NCI-H1048 (cell line): ENCODE results near the gene ARHGAP25.
"Not testable (repeated sequence)": the region's sequence is repeated elsewhere in the genome, so short reads cannot be mapped to it uniquely, and the experiment has no call there.

Source experiments
- DNase-seq: peaks from one replicate; lab custom pipeline; 2025; lab: John Stamatoyannopoulos, UW

Gene ARHGAP25

DNA sequence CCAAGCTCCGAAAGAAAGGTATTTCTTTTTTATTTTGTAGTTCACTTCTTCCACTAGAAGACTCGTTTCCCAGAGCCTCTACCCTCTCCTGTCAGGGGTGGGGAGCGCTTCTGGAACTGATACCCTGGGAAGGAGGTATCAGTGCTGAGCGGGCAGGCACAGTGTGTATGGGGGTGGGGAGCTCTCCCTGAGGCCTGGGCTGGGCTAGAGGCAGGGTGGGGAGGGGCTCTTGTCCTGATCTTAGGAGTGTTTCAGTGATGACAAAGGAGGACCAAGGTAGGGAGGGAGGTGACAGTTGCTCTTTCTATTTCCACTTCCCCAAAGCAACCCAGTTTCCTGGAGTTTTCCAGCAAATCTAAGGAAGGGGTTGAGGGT is 65.4 kb downstream of the ARHGAP25 start:
- no peak for DNase-seq

DNA sequence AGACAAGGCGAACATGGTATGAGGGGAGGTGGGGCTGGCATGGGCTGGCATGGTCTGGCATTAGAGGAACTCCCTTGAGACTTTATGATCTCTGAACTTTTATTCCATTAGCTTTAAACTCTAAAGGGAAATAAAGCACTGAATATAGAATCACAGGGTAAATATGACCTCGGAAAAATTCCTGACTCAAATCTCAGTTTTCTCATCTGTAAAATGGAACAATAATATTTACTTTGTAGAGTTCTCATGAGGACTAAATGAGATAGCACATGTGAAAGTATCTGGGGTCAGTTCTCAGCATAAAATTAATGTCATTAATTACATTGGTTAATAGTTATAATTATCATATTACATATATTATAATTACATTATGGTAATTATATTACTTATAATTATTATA is 65.9 kb downstream of the ARHGAP25 start:
- DNase-seq, result no peak

DNA sequence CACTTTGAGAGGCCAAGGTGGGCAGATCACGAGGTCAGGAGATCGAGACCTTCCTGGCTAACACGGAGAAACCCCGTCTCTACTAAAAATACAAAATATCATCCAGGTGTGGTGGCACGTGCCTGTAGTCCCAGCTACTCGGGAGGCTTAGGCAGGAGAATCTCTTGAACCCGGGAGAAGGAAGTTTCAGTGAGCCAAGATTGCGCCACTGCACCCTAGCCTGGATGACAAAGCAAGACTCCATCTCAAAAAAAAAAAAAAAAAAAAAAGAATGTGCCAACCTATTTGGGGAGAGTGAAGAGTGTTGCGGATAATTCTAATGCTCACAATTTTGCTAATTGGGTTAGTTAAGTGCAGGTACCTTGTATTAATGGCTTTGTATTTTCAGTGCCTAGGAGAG is 67.5 kb downstream of the ARHGAP25 start:
- DNase-seq, result not testable (repeated sequence)

DNA sequence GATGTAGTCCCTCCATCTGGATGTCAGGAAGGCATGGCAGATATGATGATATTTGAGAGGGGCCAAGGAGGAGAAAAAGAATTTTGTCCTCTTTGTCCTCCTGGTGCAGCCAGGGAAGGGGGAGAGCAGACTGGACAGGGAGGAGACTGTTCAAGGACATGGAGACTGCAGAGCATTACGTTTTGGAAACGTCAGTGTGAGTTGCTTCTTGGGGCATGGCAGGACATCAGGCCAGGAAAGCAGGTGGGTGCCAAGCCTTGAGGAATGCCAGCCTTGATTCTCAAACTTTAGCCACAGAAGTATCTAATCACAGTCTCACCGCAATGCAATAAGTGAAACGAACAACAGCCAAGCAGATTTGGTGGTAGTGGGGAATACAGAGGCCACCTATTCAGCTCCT is 70.4 kb downstream of the ARHGAP25 start:
- no peak for DNase-seq

DNA sequence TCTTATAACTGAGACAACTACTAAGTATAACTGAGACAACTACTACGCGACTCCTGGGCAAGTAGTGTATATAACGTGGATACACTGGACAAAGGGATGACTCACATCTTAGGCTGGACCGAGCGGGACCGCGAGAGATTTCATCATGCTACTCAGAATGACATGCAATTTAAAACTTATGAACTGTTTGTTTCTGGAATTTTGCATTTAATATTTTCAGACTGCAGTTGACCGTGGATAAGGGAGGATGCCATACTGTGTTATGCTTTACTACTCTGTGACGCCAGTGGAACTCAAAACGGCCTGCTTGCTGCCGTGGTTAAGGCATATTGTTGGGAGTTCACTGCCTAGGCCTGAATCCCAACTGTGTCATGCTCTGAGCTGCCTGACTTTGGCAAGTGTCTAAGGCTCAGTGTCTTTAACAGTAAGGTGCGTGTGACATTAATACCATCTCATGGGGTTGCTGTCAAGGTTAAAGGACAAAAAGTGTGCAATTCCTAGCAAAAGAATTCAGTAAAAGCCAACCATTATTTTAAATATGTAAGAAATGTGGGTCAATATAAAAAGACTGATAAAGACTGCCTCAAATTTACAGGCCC is 72.0 kb downstream of the ARHGAP25 start:
- DNase-seq, result no peak

DNA sequence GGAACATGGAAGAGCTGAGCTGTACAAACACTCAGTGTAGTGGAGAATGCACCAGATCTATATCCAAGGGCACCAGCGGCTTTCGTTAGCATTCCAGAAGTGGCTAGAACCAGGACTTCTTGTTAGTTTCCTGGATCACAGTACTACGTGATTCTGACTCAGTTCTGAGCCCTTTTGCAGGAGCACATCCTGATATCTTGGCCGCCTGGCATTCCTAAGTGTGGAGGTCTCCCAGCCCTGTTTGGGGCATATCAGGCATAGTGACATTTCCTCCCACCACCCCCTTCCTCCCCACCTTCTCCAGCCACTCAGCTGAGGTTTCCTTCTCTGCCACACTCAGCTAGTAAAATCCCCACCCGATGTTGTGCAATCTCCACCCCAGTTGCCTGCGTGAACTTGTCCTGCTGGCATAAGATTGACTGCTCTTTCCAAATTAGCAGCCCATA is 73.2 kb downstream of the ARHGAP25 start:
- DNase-seq, result no peak

DNA sequence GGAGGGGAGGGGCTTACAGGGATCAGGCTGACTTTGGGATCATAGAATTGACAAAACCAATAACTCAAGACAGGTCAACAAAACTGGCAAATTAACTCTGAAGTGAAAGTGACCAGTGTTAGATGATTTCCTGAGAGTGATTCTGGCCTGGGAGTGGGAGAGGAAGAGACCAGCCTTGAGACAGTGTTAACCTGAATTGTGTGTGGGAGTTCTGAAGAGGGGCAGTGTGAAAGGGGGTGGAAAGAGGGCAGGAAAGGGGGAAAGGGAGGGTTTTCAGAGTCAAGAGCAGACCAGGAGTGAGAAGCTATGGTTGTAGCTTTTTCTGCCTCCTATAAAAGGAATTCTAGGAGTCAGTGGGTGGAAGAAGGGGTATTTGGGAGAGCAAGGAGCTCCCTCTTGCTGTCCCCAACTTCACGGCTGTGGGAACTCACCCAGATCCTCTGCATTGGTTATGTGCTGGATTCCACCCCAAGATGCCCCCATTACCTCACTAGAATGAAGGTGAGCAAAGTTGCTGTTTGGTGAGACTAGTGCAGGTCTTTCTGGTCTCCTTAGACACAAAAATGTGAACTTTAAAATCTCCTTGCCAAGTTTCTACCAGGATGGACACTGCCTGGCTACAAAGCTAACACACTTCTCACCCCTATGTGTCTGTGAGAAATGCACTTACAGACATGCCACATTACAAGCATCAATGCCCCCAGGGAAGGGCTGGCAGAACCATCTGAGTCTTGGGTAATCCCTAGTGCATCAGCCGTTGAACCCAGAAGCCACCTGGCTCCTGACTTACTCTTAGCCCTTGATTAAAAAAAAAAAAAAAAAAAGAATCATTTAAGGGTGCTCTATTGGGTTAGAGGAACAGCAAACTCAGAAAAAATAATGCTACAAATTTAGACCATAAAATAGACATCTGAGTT is 75.0 kb downstream of the ARHGAP25 start:
- DNase-seq, result no peak

DNA sequence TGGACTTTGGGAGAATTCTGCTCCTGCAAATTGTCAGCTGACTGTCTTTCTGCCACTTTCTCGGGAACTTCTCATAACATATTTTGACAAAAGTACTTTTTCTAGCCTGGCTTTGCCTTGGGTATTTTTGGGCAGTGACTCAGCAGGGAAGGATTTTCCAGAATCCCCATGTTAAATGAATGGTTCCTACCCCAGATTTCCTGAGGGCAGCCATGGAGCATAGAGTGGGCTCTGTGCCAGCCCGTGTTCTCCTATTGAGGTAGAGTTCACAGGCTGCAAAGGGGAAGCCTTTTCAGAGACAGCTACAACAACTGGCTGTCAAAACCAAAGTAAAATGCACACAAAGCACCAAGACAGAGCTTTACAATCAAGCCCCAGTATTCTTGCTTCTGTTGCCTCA is 76.8 kb downstream of the ARHGAP25 start:
- no peak for DNase-seq

DNA sequence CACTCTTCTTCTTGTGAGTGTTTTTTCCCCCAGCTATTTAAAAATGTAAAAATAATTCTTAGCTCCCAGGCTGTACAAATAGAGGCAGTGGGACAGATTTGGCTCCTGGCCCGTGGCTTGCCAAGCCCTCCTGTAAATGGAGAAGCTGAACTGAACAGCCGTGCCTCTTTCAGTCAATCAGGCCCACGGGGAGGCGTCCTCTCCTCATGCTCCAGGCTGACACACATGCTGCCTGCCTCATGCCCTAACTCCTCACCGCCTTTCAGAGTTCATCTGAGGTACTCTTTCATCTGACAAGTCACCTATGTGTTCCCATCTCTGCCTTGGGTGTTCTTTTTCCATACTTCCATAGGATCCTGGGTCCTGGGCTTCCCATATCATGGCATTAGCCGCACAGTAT is 77.6 kb downstream of the ARHGAP25 start:
- no peak for DNase-seq

DNA sequence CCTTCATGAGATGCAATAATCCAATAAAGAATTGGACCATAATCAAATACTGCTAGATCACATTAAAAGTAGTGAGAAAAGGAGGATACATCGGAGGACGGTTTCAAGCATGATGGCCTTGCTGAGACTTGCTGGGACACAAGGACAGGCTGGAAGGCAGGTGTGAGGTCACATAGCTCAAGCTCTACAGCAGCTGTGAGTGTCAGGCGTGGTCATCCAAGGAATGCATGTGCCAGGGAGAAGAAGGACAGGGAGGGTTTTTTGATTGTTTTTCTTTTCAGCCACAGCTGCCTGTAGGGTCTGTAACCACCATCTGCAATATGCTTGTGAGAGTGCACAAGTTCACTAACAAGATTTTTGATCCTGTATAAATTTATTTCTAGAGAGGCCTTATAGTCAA is 79.0 kb downstream of the ARHGAP25 start:
- no peak for DNase-seq

DNA sequence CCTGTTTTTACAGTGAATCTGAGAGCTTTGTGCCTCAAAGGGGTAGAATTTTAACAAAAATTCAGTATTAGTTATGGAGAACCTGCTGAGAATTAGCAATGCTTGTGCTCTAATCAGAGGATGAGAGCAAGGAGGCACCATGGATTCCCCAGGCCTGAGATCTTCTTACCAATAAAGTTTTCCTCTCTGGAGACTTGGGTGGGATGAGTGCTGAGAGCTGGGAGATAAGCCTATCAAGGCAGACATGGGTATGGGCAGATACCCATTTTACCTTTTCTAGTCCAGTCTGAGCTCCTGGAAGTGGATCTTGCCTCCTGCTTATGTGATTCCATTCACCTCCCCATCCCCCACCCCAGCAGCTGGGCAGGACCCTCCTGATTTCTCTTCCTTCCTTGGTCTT is 82.7 kb downstream of the ARHGAP25 start:
- DNase-seq, result no peak

DNA sequence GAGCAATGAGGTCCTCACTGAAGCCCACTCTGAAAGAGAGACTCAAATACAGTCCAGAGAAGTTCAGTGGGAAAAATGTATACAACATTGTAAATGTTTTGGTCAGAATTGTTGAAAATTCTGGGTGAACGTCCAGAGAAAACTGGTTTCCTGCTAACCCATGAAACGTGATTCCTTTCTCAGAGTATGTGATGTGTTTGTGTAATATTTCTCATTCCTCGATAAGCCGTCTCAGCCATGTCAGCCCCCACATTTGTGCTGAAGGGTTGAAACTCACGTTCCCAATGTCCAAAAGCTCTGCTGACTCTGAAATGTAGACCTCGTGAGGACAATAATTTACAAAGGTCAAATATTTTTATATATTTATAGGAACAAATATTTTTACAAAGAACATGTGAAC is 84.9 kb downstream of the ARHGAP25 start:
- DNase-seq, result no peak

DNA sequence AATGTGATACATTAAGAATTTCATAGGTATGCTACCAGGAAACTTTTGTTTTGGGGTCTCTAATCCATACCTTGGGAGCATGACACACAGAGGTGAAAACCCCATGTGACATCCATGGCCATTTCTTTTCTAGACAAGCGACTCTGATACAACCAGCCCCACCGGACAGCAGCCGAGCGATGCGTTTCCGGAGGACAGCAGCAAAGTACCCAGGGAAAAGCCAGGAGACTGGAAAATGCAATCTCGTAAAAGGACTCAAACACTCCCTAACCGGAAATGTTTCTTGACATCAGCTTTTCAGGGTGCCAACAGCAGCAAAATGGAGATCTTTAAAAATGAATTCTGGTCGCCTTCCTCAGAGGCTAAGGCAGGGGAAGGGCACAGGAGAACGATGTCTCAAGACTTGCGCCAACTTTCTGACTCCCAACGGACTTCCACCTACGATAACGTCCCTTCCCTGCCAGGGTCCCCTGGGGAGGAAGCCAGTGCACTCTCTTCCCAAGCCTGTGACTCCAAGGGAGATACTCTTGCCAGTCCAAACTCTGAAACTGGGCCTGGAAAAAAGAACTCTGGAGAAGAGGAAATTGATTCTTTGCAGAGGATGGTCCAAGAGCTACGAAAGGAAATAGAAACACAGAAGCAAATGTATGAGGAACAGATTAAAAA is 87.7 kb downstream of the ARHGAP25 start:
- DNase-seq, result no peak

DNA sequence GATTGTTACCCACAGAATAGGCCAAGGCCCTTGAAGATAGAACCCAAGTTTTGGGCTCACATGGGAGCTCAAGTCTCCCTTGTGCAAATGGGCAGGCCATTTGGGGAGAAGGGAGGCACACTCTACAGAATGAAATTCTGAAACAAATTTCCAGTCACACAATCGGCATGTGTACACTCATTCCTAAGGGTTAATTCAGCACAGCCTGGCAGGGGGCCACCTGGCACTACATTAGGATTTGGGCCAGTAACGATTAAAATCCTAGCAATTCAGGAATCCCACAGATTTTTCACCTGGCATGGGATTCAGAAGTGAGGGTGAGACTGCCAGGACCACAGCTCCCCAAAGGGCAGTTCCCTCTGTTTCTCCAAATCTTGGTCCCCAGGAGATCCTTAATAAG is 90.2 kb downstream of the ARHGAP25 start:
- no peak for DNase-seq

DNA sequence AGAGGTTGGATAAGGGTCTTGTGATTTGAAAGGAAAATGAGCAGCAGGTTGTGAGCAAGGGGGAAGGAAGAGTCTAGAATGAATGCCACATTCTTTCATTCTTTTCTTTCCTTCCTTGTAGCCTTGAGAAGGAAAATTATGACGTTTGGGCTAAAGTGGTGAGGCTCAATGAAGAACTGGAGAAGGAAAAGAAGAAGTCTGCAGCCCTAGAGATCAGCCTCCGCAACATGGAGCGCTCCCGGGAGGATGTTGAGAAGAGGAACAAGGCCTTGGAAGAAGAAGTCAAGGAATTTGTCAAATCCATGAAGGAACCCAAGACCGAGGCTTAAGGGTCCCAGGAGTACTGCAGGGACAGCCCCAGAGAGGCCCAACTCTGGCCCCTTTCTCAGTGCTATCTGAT is 91.3 kb downstream of the ARHGAP25 start:
- DNase-seq, result no peak

DNA sequence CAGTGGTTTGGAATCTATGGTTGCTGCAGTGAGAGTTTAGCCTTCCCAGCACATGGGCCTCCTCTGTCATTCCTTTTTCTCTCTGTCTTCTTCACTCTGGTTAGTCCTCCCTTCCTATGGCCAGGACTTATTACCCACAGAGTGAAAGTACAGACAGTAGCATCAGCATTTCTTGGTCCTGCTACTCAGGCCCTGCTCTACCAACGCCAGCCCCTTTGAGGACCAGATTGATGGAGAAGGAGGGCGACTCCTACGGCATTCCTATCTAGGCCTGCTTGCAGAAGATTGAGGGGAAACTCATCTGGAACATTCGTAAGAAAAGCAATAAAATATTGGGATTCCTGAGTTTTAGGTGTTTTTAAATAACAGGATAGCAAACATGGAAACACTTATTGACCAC is 93.1 kb downstream of the ARHGAP25 start:
- DNase-seq, result no peak

DNA sequence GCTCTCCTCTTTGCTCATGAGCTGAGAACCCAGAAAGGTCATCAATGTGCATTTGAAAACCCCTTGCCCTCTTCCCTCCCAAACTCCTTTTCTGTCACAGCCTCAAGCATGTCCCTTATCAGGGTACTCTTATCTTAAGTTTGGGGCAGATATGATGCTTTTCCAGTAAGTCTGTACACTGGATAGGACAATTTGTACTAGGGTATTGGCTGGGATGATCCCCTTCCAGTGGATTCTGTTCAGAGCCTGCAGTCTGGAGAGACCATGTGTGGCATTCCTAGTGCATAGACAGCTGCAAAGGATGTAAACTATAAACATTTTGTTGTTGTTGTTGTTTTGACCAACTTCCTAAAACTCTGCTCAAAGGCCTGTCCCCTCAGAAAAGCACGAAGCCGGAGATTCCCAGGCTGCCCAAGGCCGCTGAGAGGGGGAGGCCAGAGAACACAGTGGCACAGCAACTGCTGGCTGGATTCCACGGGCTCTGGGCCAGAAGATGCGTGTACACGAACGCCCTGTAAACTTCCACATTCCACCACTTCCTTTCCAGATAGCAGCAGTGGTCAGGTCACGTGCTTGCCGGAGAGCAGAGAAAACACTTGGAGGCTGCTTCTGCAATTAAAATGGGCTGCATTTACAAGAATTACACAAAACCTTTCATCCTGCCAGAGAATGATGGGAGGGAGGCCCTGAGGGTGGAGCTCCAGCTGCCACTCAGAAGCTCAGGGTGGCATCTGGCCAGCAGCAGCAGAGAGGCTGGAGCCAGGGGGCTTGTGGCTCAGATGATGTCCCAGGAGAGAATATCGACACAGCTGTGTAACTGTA is 94.5 kb downstream of the ARHGAP25 start:
- DNase-seq, result peak; percentile 73

DNA sequence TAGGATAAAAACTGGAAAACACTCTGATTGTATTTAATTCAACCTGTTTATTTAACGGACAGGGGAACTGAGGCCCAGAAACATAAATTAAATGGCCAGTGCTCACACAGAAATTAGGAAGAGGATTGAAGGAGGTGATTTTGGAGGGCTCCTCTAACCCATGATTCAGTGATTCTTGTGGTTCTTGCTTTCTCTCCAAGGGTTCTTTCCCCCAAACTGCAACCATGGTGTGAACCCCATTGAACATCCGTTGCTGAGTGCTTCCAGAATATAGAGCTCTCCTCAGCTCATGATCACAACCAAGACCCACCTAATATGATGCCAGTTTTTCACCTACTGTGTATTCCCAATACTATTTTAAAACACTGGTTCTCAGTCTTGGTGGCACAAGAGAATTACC is 95.1 kb downstream of the ARHGAP25 start:
- no peak for DNase-seq

DNA sequence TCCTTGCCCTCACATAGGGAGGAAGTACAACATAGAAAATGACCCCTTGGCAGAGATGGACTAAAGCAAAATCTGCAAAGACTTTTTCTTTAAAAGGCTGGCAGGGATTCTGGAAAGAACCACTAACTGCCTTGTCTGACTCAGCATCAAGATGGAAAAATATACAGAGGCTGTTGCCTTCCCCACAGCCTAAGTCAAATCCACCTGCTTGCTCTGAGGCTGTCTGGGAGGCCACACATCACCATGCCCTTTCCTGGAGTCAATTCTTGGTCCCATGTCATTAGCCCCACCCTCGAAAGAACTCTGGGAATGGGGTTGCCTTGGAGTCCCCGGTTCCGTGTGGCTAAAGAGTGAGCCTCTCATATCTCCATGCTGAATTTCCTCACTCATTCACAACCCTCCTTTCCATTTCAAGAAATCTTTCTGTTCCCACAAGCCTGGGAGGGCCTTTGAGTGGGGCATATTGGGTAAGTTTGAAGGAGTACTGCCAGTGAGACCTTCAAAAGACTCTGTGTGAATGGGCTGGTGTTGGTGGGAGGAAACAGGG is 97.1 kb downstream of the ARHGAP25 start:
- DNase-seq, result no peak

DNA sequence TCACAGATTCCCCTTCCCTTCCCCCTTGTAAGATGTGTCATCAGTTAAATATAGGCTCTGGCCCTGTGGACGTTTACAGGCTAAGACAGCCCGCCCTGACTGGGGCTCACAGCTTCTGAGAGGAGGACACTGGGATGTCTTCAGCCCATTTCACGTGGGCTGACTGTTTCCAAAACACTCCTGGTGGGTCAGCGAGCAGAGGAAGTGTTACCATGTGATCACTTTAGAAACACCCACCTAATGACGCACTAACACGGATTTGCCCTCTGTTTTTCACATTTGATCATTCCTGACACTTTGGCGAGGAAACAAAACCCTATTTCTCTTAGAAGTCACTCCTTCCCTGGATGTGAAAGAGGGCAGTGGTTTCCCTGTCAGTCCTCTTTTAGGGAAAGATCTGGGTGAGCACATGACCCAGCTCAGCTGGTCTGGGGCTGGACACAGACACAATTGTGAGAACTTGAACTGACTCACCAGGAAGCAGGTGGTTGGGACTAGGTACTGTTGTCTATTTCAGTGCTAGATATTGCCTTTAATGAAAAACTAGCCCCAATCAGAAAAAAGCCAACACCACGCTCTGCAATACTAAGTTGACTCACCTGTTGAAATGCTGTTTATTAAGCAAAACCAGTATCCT is 97.7 kb downstream of the ARHGAP25 start:
- no peak for DNase-seq

DNA sequence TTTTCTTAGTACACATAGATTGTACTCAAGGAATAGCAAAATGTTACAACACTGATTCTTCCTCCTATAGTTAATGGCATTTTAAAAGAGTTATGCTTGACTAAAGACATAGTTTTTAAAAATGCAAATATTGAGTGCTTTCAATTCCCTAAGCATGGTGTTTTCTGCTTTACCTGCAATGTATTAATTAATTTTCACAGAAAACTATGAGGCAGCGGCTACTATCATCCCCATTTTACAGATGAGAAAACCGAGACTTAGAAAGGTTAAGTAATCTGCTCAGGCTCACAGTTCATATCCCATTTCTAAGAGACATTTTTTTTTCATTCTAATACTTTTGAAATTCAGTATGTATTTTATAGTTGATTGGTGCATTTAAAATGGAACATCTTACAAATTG is 98.6 kb downstream of the ARHGAP25 start:
- DNase-seq, result no peak
